Thyroid gland (tissue), 4 donors: Measurements from ENCODE around the gene KLC3.

ENCODE experiments used
- POLR2A ChIP-seq, 2 donors: fragments of 450-650 bp; IDR thresholded peaks; one replicate each; pipeline ENCODE4 v1.6.1; 2017; ENCODE audit warnings: antibody characterized with exemption in 2 of 2, mild to moderate bottlenecking in 2 of 2, moderate library complexity in 1 of 2
- TF ChIP-seq, protein P1 (sequence below), 6 experiments: fragments of 200-600 bp in 3 of 6; fragments of 450-650 bp in 3 of 6; sonication (generic) in 3 of 6; IDR thresholded peaks; one replicate each; pipeline ENCODE4 v1.5.1; 2016 to 2019; ENCODE audit warnings: antibody characterized with exemption in 6 of 6, mild to moderate bottlenecking in 2 of 6, inconsistent platforms in 1 of 6, moderate library complexity in 1 of 6

DNA sequence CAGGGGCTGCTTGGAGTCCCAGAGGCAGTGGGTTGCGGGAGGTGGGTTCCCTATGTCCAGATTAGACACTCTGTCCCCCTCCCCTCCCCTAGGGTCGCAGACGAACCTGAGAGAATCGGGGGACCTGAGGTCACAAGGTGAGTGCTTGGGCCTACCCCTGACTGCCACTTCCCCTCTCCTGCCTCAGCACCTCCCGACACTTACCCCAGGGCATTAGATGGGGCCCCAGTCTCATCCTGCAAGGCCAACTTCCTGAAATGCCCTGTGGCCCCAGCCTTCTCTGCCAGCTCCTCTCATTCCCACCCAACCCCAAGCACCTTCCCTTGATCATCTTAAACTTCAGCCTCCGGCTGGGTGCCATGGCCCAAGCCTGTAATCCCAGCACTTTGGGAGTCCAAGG is 40.8 kb upstream of the KLC3 start:
- TF ChIP-seq, protein P1, sequence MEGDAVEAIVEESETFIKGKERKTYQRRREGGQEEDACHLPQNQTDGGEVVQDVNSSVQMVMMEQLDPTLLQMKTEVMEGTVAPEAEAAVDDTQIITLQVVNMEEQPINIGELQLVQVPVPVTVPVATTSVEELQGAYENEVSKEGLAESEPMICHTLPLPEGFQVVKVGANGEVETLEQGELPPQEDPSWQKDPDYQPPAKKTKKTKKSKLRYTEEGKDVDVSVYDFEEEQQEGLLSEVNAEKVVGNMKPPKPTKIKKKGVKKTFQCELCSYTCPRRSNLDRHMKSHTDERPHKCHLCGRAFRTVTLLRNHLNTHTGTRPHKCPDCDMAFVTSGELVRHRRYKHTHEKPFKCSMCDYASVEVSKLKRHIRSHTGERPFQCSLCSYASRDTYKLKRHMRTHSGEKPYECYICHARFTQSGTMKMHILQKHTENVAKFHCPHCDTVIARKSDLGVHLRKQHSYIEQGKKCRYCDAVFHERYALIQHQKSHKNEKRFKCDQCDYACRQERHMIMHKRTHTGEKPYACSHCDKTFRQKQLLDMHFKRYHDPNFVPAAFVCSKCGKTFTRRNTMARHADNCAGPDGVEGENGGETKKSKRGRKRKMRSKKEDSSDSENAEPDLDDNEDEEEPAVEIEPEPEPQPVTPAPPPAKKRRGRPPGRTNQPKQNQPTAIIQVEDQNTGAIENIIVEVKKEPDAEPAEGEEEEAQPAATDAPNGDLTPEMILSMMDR (IDR thresholded peaks at IDR 0.05): no peak
- no peak for TF ChIP-seq POLR2A (IDR thresholded peaks at IDR 0.05)
